ENCODE data around the gene CTNNA2. TPM values are rescaled to one million over a fixed set of nuclear protein-coding genes. Genes with fewer than 3 reads are reported as not detected.

Gene CTNNA2
- total and polyA plus RNA-seq, 9 of the 15 experiments (the other 6 are each of a cell fraction or from before 2014, with no cell fraction given), result 0.03 to 0.40 (median 0.15) TPM

GRCh38 chr2:79941179-79941578 lies 428.3 kb downstream of the CTNNA2 start (continued):
- TF ChIP-seq, protein P1, sequence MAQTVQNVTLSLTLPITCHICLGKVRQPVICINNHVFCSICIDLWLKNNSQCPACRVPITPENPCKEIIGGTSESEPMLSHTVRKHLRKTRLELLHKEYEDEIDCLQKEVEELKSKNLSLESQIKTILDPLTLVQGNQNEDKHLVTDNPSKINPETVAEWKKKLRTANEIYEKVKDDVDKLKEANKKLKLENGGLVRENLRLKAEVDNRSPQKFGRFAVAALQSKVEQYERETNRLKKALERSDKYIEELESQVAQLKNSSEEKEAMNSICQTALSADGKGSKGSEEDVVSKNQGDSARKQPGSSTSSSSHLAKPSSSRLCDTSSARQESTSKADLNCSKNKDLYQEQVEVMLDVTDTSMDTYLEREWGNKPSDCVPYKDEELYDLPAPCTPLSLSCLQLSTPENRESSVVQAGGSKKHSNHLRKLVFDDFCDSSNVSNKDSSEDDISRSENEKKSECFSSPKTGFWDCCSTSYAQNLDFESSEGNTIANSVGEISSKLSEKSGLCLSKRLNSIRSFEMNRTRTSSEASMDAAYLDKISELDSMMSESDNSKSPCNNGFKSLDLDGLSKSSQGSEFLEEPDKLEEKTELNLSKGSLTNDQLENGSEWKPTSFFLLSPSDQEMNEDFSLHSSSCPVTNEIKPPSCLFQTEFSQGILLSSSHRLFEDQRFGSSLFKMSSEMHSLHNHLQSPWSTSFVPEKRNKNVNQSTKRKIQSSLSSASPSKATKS (CRISPR knock-in tag; IDR thresholded peaks at IDR 0.05), result no peak
- TF ChIP-seq NCOA1 (IDR thresholded peaks at IDR 0.05; ENCODE audit: low read depth) (no peak), GATAD2A (IDR thresholded peaks at IDR 0.05) (no peak), RHOXF2B (CRISPR knock-in tag; conservative IDR thresholded peaks at IDR 0.05) (no peak), ETS2 (tag; IDR thresholded peaks at IDR 0.05; ENCODE audit: borderline replicate concordance, poor library complexity, severe bottlenecking) (no peak)

GRCh38 chr2:79944205-79944604 lies 431.4 kb downstream of the CTNNA2 start:
- 0% methylated on average over 1 of the region's 1 CpG for WGBS (ENCODE audit: insufficient coverage, low coverage, missing lambda C conversion rate)
- H3K27ac ChIP-seq (ENCODE audit: extremely low read depth, low read depth, low read length), result no peak overlapping the region
- no peaks in the 10 kb centered on the region for H3K27me3 ChIP-seq (ENCODE audit: control insufficient read depth in 2 of 2, insufficient read depth in 2 of 2, low read length in 2 of 2)
- intact Hi-C loops (cut with micrococcal nuclease), result no loop called here
- TF ChIP-seq ZNF175 (CRISPR knock-in tag; IDR thresholded peaks at IDR 0.05; ENCODE audit: low read depth) (no peak), SMC3 (conservative IDR thresholded peaks at IDR 0.05; ENCODE audit: insufficient read depth, low read depth, low read length) (no peak), ZNF316 (IDR thresholded peaks at IDR 0.05) (0 out of 2 replicates have a peak, but pooled peaks have one; percentile 45), MTA2 (IDR thresholded peaks at IDR 0.05; ENCODE audit: low read depth) (no peak), MYC (IDR thresholded peaks at IDR 0.05; ENCODE audit: low read depth, low read length) (no peak), MYC (CRISPR knock-in tag; IDR thresholded peaks at IDR 0.05; ENCODE audit: borderline replicate concordance, low read depth) (no peak)
- TF ChIP-seq, protein P2, sequence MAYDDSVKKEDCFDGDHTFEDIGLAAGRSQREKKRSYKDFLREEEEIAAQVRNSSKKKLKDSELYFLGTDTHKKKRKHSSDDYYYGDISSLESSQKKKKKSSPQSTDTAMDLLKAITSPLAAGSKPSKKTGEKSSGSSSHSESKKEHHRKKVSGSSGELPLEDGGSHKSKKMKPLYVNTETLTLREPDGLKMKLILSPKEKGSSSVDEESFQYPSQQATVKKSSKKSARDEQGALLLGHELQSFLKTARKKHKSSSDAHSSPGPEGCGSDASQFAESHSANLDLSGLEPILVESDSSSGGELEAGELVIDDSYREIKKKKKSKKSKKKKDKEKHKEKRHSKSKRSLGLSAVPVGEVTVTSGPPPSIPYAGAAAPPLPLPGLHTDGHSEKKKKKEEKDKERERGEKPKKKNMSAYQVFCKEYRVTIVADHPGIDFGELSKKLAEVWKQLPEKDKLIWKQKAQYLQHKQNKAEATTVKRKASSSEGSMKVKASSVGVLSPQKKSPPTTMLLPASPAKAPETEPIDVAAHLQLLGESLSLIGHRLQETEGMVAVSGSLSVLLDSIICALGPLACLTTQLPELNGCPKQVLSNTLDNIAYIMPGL (CRISPR knock-in tag; IDR thresholded peaks at IDR 0.05), result no peak
- ChIA-PET POLR2A (no interaction called here), CTCF (ENCODE audit: low intra/inter-chr PET ratio) (no interaction called here)
- H3K79me2 ChIP-seq (ENCODE audit: control insufficient read depth, insufficient read depth, low read length), result no peaks in the 10 kb centered on the region
- no peak overlapping the region for H3K4me2 ChIP-seq (ENCODE audit: insufficient read depth, low read length)
- H3K9me3 ChIP-seq (replicated peaks; ENCODE audit: control insufficient read depth, insufficient read depth, low read depth, low read length), result no peaks in the 10 kb centered on the region
- ATAC-seq (no peak), DNase-seq (ENCODE audit: extremely low read depth in 1 of 4, low spot score in 3 of 4) (no peak), FAIRE-seq (no peak)
- H2AFZ ChIP-seq (ENCODE audit: low read depth, low read length), result no peak overlapping the region
- BruUV-seq (replicated peaks), result no TSS peak
- H3K9me1 ChIP-seq (ENCODE audit: control insufficient read depth, insufficient read depth, low read length), result no peaks in the 10 kb centered on the region
- no peaks in the 10 kb centered on the region for H3K36me3 ChIP-seq (ENCODE audit: control insufficient read depth, insufficient read depth, low read length)
- in situ Hi-C loops (cut with MboI), result no loop called here
- no peaks in the 10 kb centered on the region for H4K20me1 ChIP-seq (replicated peaks; ENCODE audit: control insufficient read depth, insufficient read depth, low read length)
- no peaks in the 10 kb centered on the region for H3K4me1 ChIP-seq (replicated peaks in 1 of 2; ENCODE audit: control insufficient read depth in 2 of 2, insufficient read depth in 2 of 2, low read length in 2 of 2)
- H3K4me3 ChIP-seq, result no peak overlapping the region
- H3K9ac ChIP-seq (ENCODE audit: insufficient read depth in 1 of 2, low read depth in 2 of 2, low read length in 2 of 2), result no peak overlapping the region

Measured in K562 (cell line).